ENCODE measurements around the gene AGAP3.

Gene AGAP3

GRCh38 chr7:151089893-151090730 lies 3.8 kb downstream of the AGAP3 start:
- H3K4me3 ChIP-seq (ENCODE audit: low read depth, low read length) = peak overlapping the region; percentile 93; the same call in 1 of the 2 replicates
- TF ChIP-seq CTCF (IDR thresholded peaks at IDR 0.05; ENCODE audit: control insufficient read depth, extremely low read depth, insufficient read depth) = no peak
- no peak for DNase-seq (ENCODE audit: low read depth)

DNA sequence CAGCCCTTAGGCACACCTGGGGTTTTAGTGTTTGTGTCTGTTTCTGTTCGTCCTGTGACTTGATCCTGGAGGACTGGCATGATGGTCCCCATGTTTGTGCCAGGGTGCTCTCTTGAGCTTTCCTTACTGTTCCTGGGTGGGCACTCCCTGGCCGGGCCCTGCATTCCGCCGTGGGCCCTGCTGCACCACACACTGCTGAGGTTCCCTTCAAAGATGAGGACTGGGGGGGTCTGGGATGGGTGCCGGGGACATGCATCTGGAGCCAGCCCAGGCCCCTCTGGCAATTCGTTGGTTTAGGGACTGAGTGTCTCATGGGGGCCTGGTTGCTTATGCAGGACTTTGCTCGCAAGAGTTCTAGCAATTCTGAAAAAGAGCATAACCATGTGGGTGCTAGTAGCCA lies 4.7 kb downstream of the AGAP3 start:
- no peak for TF ChIP-seq CTCF (IDR thresholded peaks at IDR 0.05; ENCODE audit: control insufficient read depth, extremely low read depth, insufficient read depth)
- H3K4me3 ChIP-seq (ENCODE audit: low read depth, low read length) = no peak overlapping the region
- no peak for DNase-seq (ENCODE audit: low read depth)

DNA sequence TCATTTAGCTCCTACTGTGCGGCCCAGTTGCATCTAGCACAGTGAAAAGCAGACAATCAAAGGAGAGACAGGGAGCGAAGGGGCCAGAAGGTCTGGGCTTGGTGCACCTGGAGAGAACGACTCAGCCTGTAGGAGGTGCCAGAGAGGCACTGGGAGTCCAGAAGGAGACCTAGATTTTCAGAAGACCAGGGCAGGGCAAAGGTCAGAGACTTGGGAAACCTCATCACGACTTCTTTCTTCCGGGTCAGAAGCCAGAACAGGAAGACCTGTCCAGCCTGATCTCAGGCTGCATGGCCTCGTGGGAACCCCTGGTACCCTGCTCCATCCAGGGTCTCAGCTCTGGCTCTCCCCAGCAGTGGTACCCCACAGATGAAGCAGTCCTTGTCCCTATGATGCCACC lies 5.2 kb downstream of the AGAP3 start:
- H3K4me3 ChIP-seq (ENCODE audit: low read depth, low read length) = no peak overlapping the region
- TF ChIP-seq CTCF (IDR thresholded peaks at IDR 0.05; ENCODE audit: control insufficient read depth, extremely low read depth, insufficient read depth) = peak; percentile 56
- DNase-seq (ENCODE audit: low read depth) = no peak

DNA sequence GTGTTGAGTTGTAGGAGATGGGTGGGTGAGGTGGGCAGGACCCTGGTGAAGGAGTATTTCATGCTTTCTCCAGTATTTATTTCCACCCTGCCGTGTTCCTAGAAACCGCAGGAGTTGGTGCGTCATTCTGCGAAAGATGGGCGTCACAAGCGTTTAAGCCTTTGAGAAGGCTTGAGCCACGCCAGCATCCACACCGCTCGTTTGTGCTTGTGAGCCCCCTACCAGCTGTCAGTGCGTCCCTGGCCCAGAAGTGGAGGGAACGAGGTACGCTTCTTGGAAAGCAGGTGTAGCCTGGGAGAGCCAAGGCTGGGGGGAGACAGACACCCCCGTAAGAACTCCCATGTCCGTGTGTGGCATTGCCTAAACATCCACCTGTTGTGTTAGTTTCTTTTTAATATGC lies 5.7 kb downstream of the AGAP3 start:
- DNase-seq (ENCODE audit: low read depth) = no peak
- TF ChIP-seq CTCF (IDR thresholded peaks at IDR 0.05; ENCODE audit: control insufficient read depth, extremely low read depth, insufficient read depth) = no peak
- no peak overlapping the region for H3K4me3 ChIP-seq (ENCODE audit: low read depth, low read length)

DNA sequence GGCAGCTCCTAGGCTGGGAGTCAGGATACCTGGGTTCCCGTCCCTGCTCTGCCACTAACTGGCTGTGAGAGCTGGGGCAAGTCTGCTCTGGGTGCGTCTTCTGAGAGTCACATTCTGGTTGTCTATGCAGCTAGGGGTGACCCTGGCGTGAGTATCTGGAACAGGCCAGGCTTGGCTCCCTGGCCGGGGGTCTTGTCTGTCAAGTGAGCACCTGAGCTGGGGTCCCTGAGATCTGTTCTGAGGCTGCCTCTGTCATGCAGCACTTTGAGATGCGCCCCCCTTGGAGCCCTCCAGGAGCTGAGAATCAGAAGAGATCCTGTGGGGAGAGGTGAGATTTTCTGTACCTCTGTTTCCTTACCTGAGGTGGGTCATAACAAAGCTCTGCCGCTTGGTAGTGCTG lies 7.5 kb downstream of the AGAP3 start:
- H3K4me3 ChIP-seq (ENCODE audit: low read depth, low read length) = no peak overlapping the region
- no peak for DNase-seq (ENCODE audit: low read depth)
- no peak for TF ChIP-seq CTCF (IDR thresholded peaks at IDR 0.05; ENCODE audit: control insufficient read depth, extremely low read depth, insufficient read depth)

GRCh38 chr7:151094675-151095074 lies 8.4 kb downstream of the AGAP3 start:
- DNase-seq (ENCODE audit: low read depth) = no peak
- no peak for TF ChIP-seq CTCF (IDR thresholded peaks at IDR 0.05; ENCODE audit: control insufficient read depth, extremely low read depth, insufficient read depth)
- H3K4me3 ChIP-seq (ENCODE audit: low read depth, low read length) = no peak overlapping the region

All from LNCaP clone FGC (cell line).